GM21447 (cell line): Measurements from ENCODE around the gene ERBB4.

Experiments
- ATAC-seq: cut with Tn5 transposase; IDR thresholded peaks from one replicate; pipeline ENCODE4 v1.9.1; 2021; ENCODE audit not compliant: unreplicated experiment

The ERBB4 gene

GRCh38 chr2:211845338-211846035, 693.1 kb downstream of the ERBB4 start:
- no peak for ATAC-seq

GRCh38 chr2:211837706-211838105, 700.9 kb downstream of the ERBB4 start:
- no peak for ATAC-seq

DNA sequence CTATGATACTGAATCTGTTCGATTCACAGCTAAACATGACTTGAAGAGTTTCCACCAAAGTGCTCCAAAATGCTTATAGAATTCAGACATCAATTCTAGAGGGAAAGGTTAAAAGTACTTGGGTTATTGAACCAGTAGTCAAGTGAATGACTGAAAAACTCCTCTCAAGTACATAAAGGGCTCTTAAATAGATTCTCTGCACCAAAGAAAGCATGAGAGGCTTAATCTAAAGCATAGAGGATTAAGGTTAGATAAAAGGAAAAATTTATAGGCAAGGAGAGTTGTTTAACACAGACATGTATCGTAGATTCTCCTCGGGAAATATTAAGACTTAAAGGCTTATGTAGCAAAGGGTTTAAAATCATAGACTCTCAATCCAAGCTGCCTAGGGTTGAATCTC, 701.4 kb downstream of the ERBB4 start:
- no peak for ATAC-seq

DNA sequence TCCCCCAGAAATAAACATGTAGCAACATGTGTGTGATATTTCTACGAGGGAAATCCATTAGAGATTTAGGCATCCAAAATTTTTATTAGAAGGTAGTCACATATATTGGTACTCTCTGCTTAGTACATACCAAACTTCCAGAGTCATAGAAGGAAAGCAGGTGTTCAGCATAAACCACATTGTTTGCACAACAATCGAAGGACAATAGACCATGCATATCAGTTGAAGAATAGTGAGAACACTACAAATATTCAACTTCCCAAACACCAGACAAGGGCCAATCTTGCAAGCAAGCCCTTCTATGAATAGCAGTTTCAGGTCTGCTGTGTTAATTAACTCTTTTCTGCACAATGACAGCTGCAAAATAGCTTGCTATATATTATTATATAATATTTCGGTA, 702.2 kb downstream of the ERBB4 start:
- no peak for ATAC-seq

- no peak for ATAC-seq
Measured at GRCh38 chr2:211835695-211836094, 702.9 kb downstream of the ERBB4 start.

DNA sequence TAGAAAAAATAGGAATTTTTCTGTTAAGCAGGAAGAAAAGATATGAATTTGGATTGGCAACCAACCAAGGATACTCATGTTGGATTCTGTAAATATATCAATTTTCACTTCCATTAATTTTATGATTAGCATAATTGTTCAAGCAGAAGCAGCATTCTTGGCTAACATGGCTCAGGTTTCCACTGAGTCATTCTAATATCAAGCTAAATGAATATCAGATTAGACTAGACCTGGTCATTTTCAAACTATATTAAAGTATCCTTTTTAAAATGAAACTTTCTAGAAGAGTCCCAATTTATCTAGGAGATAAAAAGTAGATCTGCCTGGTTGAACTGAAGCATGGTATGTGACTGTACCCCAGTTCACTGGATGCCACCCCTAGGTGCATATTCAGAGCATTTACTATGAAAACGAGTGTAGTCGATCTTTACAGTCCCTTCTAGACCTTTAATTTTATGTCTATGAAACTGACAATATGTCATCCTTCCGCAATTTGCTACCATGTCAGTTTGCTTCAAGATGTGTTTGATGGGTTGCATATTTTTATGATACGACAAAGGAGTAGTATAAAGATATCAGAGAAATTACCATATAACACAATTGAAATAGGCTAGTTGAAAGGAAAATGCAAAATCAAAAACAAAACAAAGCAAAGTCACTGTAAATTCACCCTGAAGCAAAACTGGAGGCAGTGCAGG, 704.9 kb downstream of the ERBB4 start:
- ATAC-seq: no peak

DNA sequence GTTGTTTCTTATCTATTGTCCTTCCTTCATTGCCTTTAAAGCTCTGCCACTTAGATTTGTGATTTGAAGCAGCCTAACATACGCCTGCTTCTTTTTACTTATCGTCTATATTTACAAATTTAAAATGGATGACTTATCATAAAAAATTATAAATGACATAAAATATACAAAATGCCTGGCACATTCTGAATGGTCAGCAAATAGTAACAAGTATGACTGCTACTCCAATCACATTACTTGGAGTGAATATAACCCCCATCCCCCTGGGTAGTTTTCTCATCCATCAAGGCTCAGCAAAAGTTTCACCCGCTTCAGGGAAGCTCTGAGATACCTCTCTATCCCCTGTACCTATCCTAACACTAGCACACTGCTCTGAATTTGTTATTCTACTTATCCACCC, 708.9 kb downstream of the ERBB4 start:
- no peak for ATAC-seq

DNA sequence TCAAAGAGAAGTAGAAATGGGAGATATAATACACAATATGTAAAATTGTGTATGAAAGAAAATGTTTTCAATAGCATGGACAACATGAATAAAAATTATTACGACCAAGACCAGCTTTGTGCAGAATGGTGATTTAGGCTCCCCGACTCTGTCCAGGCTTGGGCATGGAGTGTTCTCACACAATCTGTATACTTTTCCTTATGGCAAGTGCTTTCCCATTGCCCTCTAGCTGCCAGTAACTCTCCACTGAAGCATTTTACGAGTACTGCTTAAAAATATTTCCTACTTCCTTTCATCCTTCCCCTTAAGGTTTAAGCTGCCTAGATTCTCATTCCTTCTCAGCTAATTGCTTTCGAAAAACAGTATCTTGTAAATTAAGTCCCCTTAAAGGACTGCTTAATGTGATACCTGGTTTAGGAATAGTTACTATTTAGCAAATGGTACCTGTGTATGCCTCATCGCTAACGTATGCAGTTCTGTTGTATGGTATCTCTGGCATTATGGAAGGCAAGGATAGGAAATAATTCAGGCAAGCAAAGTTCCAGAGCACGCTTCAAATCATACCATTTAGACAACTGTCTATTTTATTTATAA, 714.6 kb downstream of the ERBB4 start:
- no peak for ATAC-seq

- no peak for ATAC-seq
Measured at GRCh38 chr2:211822686-211823335, 715.8 kb downstream of the ERBB4 start.

GRCh38 chr2:211816754-211817153, 721.8 kb downstream of the ERBB4 start:
- no peak for ATAC-seq

DNA sequence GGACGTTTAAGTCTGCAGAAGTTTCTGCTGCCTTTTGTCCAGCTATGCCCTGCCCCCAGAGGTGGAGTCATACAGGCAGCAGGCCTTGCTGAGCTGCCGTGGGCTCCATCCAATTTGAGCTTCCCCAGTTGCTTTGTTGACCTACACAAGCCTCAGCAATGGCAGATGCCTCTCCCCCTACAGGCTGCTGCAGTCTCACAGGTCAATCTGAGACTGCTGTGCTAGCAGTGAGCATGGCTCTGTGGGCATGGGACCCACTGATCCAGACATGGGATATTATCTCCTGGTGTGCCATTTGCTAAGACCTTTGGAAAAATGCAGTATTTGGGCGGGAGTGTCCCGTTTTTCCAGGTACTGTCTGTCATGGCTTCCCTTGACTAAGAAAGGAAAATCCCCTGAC, 726.0 kb downstream of the ERBB4 start:
- ATAC-seq: no peak

DNA sequence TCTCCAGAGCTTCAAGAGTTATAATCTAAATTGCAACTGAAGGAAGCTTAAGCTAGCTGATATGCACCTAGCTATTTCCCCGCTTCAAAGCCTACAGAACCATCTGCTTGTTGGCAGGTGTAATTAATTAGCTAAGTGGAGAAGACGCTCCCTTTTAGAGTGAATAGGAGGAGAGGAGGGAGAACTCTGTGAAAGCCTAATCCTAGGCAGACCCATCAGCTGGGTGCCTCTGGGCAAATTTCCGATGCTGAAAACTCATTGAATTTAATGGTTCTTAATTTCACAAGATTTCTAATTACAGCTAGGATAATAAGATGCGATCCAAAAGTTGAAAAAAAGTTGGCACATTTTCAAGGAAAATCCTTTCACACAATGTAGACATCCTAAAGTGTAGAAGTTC, 735.9 kb downstream of the ERBB4 start:
- ATAC-seq: no peak

- no peak for ATAC-seq
Measured at GRCh38 chr2:211800001-211800400, 738.6 kb downstream of the ERBB4 start.

GRCh38 chr2:211798868-211799267, 739.7 kb downstream of the ERBB4 start:
- no peak for ATAC-seq

GRCh38 chr2:211793690-211794089, 744.9 kb downstream of the ERBB4 start:
- ATAC-seq: no peak

- no peak for ATAC-seq
Measured at GRCh38 chr2:211789982-211790381, 748.6 kb downstream of the ERBB4 start.

GRCh38 chr2:211766689-211767088, 771.9 kb downstream of the ERBB4 start:
- ATAC-seq: no peak

GRCh38 chr2:211762479-211762878, 776.1 kb downstream of the ERBB4 start:
- ATAC-seq: no peak

DNA sequence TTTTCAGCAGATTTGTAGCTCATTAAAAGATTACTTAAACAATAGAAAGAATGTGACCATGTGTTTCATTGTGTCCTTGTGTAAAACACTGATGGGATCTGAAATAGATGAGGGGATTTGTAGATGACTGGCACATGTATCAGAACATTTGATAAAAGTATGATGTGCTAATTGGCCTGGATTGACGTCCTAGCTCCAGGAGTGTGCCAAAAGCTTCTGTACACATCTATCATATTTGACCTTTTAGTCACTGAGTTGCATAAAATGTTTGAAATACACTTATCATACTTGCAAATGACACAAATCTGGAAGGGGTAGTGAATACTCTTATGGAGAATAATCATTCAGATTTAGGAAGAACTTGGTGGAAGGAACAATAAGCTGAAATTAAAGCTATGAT, 778.5 kb downstream of the ERBB4 start:
- no peak for ATAC-seq

GRCh38 chr2:211756266-211756665, 782.3 kb downstream of the ERBB4 start:
- ATAC-seq: no peak

GRCh38 chr2:211755187-211755586, 783.4 kb downstream of the ERBB4 start:
- ATAC-seq: no peak

DNA sequence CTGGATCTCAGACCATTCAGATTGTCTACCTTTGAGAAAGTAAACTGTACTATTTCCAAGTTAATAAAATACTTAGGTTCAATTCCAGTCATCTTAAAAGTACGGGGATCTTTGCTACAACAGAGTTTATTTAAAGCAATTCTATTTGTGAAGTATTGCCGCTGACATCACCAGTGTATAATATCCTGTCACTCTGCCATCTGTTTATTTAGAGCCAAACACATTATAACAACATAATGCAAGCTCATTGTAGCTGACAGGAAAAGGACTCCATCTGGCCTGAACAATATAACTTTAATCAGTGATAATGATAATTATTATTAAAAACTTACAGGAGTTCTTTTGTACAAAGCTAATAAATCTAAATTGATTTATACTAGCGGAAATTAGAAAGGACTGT, 786.8 kb downstream of the ERBB4 start:
- no peak for ATAC-seq
